Measurements from ENCODE around the gene PPM1B. TPM values are rescaled to one million over a fixed set of nuclear protein-coding genes. Genes with fewer than 3 reads are reported as not detected.
A peak's percentile ranks its signal among the peaks of the same experiment; 100 is the strongest.

The PPM1B gene
- total and polyA plus RNA-seq, 10 of the 15 experiments (the other 5 are each of a cell fraction or from before 2014, with no cell fraction given), result 12.5 to 53.4 (median 33.7) TPM

GRCh38 chr2:44167908-44168680 is 581 bp upstream of the PPM1B start (continued):
- TF ChIP-seq ETV6 (conservative IDR thresholded peaks at IDR 0.05 in 1 of 2, IDR thresholded peaks at IDR 0.05 in 1 of 2; ENCODE audit: borderline replicate concordance in 1 of 2, low read depth in 1 of 2) (no peak), TBL1XR1 (IDR thresholded peaks at IDR 0.05; ENCODE audit: low read depth, low read length) (no peak), MXI1 (IDR thresholded peaks at IDR 0.05; ENCODE audit: low read depth, low read length) (peak; percentile 31; the same call in 1 of the 2 replicates), RAD51 (IDR thresholded peaks at IDR 0.05) (peak; percentile 33; the same call in 1 of the 2 replicates), CREB1 (IDR thresholded peaks at IDR 0.05; ENCODE audit: low read depth) (peak; percentile 86), HSF1 (IDR thresholded peaks at IDR 0.05; ENCODE audit: low read depth, low read length) (no peak), RELB (IDR thresholded peaks at IDR 0.05; ENCODE audit: low read depth) (peak; percentile 76; the same call in 1 of the 2 replicates), POU2F2 (IDR thresholded peaks at IDR 0.05; ENCODE audit: borderline replicate concordance, low read depth, low read length) (0 out of 3 replicates have a peak, but pooled peaks have one; percentile 8), DPF2 (IDR thresholded peaks at IDR 0.05) (peak; percentile 99), USF1 (IDR thresholded peaks at IDR 0.05; ENCODE audit: borderline replicate concordance, extremely low read length, insufficient read depth, low read depth, low read length) (no peak), NFYB (IDR thresholded peaks at IDR 0.05; ENCODE audit: insufficient read depth, low read depth, low read length) (peak; percentile 77; the same call in 1 of the 2 replicates), TARDBP (IDR thresholded peaks at IDR 0.05; ENCODE audit: borderline replicate concordance) (no peak), MEF2B (IDR thresholded peaks at IDR 0.05; ENCODE audit: partially characterized antibody, poor library complexity, severe bottlenecking) (no peak), LARP7 (IDR thresholded peaks at IDR 0.05) (no peak), SIN3A (IDR thresholded peaks at IDR 0.05; ENCODE audit: low read depth, low read length) (no peak), CREM (IDR thresholded peaks at IDR 0.05; ENCODE audit: low read depth) (peak; percentile 70), NFXL1 (IDR thresholded peaks at IDR 0.05; ENCODE audit: borderline replicate concordance) (no peak), NBN (IDR thresholded peaks at IDR 0.05) (peak; percentile 85), EZH2 (IDR thresholded peaks at IDR 0.05; ENCODE audit: borderline replicate concordance, control insufficient read depth, low read depth, low read length) (no peak)
- TF ChIP-seq, protein P1, sequence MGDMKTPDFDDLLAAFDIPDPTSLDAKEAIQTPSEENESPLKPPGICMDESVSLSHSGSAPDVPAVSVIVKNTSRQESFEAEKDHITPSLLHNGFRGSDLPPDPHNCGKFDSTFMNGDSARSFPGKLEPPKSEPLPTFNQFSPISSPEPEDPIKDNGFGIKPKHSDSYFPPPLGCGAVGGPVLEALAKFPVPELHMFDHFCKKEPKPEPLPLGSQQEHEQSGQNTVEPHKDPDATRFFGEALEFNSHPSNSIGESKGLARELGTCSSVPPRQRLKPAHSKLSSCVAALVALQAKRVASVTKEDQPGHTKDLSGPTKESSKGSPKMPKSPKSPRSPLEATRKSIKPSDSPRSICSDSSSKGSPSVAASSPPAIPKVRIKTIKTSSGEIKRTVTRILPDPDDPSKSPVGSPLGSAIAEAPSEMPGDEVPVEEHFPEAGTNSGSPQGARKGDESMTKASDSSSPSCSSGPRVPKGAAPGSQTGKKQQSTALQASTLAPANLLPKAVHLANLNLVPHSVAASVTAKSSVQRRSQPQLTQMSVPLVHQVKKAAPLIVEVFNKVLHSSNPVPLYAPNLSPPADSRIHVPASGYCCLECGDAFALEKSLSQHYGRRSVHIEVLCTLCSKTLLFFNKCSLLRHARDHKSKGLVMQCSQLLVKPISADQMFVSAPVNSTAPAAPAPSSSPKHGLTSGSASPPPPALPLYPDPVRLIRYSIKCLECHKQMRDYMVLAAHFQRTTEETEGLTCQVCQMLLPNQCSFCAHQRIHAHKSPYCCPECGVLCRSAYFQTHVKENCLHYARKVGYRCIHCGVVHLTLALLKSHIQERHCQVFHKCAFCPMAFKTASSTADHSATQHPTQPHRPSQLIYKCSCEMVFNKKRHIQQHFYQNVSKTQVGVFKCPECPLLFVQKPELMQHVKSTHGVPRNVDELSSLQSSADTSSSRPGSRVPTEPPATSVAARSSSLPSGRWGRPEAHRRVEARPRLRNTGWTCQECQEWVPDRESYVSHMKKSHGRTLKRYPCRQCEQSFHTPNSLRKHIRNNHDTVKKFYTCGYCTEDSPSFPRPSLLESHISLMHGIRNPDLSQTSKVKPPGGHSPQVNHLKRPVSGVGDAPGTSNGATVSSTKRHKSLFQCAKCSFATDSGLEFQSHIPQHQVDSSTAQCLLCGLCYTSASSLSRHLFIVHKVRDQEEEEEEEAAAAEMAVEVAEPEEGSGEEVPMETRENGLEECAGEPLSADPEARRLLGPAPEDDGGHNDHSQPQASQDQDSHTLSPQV (IDR thresholded peaks at IDR 0.05), result no peak

Data from GM12878 (cell line).